Mesenteric fat pad (tissue), 1 donor: ENCODE measurements around the gene GRAMD1A. TPM values are rescaled to one million over a fixed set of nuclear protein-coding genes. Genes with fewer than 3 reads are reported as not detected.

Experiments
- DNase-seq: peaks from one replicate; pipeline ENCODE4 v3.0.0-alpha.2; 2020; ENCODE audit warnings: low spot score
- total RNA-seq: library from RNA; stranded (reverse); fragmentation: NEBNext Ultra II Directional; extraction: Animal tissue kit (Norgen Biotek cat#: 25700); gene quantifications from one replicate; pipeline ENCODE4 v1.2.1, GENCODE V29; 2021
- donor health status: DM: yes; HTN: yes; CAD: no.

Gene GRAMD1A
- total RNA-seq, 1 donor from 2014 or later, result 76.8 TPM

DNA sequence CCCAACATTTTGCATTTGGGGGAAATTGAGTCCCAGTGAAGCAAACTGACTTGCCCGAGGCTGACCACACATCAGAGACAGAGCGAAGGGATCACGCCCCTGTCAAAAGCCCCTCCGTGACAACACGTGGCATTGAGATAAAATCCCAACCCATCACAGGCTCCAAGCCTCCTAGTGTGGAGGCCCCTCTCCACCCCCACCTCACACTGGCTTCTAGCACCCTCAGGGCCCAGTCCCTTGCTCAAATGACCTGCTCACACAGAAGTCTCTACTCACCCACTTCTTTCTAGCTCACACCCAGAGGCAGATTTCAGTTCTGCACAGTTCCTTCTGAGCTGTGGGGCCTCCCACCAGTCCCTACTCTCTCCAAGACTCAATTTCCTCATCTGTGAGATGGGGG lies 51.7 kb downstream of the GRAMD1A start:
- no peak for DNase-seq

DNA sequence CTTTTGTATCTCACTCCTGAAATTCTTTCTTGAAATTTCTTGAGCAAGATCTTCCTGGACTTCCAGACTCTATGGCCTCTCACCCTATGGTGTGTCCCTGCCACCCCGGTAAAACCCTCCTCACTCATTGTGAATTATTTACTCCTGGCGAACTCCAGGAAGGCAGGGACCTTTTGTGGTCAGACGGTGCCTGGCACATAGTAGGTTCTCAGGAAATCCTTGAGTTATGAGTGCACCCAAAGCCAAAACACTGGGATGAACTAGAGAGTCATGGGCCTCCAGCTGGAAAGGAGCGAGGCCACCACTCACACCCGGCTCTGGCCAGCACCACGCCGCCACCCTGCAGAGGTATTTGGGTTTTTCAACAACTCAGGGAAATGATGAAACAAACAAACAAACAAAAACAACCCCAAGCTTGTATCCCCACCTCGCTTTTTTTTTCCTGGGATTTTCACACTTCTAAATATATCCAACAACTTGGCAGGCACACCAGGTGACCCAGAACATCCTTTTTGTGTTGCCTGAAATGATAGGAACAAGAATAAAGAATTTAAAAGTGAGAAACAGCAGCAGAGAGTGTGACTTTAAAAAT lies 52.6 kb downstream of the GRAMD1A start:
- DNase-seq, result no peak

DNA sequence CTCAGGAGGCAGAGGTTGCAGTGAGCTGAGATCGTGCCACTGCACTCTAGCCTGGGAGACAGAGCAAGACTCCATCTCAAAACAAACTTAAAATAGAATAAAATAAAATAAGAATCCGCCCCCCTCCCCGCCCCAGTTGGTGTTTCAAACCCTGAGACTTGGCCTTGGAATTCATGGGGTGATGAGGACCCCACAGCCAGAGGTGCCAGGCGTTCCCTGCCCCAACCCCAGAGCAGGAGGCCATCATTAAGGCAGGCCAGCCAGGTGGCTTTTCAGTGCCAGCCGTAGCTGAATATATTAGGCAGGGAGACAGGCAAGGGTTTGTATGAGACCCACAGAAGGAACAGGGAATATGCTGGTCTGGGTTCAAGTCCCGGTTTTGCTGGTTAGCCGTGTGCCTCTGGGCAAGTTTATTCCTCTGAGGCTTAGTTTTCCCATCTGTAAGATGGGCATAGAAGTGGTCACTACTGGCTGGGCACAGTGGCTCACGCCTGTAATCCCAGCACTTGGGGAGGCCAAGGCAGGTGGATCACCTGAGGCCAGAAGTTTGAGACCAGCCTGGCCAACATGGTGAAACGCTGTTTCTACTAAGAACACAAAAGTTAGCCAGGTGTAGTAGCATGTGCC lies 53.7 kb downstream of the GRAMD1A start:
- no peak for DNase-seq

DNA sequence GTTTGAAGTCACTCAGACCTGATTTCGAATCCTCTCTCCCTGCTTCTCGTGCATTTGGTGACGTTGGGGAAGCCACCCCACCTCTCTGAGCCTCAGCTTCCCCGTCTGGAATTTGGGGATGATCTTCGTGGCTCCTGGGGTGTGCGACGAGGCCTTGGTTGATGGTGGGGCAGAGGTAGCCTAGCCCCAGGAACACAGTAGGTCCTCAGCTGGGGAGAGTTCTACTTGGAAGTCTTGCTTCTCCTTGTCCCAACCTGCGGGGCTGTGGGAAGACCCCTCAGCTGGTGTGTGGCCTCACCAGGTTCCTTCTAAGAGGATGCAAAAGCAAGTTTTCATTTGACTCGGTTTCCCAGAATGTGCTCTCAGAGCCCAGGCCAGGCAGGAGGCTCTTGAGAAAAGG lies 54.5 kb downstream of the GRAMD1A start:
- DNase-seq, result no peak

DNA sequence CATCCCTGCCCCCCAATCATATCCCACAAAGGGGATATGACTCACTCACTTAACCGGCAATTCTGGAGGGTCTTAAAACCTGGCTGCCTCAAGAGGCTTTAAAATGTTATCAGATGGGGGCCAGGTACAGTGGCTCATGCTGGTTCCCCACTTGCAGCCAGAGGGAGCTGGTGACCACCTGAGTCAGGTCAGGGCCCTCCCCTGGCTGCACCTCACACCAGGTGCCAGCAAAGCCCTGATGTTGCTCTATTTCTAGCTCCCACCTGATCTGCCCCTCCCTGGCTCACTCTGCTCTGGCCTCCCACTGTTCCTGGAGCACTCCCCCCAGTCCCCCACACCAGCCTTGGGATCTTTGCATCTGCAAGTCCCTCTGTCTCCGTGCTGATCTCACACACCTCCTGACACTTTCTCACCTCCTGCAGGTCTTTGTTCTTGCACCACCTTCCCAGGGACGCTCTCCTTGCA lies 55.6 kb downstream of the GRAMD1A start:
- no peak for DNase-seq

DNA sequence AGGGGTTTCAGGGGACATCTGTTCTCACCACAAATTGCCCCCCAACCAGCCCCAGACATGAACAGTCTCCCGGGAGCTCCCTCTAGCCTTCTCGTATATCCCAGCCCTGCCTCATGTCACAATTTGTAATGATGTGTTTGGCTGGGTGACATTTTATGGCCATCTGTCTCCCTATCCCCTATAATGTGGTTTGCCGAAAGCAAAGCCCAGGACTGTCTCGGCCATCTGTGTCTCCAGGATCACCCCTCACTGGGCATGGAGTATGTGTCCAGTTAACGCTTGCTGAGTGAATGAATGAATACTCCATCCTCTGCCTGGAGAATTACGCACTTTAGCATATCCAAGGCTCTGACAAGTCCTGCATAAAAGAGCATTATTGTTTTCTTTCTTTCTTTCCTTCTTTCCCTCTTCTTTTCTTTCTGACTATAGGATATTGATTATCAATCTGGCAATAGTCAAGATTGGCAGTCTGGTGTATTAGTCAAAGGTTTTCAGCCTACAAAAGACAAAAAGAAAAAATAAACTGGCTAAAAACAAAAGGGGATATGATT lies 56.5 kb downstream of the GRAMD1A start:
- DNase-seq, result no peak

DNA sequence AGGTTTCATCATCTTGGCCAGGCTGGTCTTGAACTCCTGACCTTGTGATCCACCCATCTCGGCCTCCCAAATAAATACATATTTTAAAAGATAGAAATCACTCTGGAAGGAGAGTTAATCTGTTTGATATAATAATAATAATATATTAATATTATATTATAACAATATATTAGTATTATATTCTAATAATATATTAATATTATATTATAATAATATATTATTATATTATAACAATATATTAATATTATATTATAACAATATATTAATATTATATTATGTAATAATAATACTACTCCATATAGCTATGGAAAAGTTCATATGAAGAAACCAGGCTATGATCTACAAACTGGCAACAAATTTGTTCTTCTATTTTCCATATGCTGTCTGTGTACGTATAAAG lies 58.2 kb downstream of the GRAMD1A start:
- no peak for DNase-seq

DNA sequence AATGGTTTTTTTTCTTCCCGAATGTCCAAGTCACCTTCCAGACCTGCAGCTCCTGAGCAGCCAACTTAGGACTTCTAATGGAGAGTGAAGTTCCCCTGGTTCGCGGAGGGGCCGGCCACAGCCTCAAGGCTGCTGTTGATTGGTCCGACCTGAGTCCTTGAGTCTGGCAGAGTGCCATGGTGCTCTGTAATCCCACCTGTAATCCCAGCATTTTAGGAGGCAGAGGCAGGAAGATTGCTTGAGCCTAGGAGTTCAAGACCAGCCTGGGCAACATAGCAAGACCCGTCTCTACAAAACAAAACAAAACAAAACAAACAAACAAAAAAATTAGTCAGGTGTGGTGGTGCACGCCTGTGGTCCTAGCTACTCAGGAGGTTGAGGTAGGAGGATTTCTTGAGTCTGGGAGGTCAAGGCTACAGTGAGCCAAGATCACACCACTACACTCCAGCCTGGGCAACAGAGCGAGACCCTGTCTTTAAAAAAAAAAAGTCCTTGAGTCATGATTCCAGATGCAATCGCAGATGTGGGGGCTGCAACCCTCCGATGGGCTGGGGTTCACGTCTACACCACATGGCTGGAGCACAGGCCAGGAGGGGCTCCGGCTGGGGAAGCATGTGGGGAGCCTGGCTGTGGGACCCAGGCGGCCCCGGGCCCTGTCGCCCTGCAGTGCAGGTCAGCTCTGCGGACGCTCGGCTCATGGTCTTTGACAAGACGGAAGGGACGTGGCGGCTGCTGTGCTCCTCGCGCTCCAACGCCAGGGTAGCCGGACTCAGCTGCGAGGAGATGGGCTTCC lies 59.1 kb downstream of the GRAMD1A start:
- no peak for DNase-seq

DNA sequence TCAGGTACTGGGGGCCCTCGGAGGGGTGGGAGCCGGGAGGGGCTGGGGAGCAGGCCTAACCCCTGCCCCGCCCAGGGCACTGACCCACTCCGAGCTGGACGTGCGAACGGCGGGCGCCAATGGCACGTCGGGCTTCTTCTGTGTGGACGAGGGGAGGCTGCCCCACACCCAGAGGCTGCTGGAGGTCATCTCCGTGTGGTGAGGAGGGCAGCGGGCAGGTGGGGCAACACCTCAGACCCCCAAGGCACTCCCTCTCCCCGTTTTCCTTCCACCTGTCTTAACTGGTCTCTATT lies 59.6 kb downstream of the GRAMD1A start:
- no peak for DNase-seq

DNA sequence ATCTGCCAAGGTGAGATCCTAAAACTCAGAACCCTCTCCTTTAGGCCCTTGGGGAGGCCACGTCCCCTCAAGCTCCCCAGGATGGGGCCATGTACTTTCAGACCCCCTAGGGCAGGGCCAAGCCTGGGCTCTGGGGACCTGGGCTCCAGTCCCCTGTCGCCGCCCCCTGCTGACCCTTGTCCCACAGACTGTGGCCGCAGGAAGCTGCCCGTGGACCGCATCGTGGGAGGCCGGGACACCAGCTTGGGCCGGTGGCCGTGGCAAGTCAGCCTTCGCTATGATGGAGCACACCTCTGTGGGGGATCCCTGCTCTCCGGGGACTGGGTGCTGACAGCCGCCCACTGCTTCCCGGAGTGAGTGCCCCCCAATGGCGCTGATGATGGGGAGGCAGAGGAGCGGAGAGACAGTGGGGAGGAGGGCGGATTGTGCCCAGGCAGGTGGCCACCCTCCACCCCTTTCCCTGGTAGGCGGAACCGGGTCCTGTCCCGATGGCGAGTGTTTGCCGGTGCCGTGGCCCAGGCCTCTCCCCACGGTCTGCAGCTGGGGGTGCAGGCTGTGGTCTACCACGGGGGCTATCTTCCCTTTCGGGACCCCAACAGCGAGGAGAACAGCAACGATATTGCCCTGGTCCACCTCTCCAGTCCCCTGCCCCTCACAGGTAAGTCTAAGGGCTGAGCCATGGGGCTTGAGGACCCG lies 60.2 kb downstream of the GRAMD1A start:
- DNase-seq, result no peak

DNA sequence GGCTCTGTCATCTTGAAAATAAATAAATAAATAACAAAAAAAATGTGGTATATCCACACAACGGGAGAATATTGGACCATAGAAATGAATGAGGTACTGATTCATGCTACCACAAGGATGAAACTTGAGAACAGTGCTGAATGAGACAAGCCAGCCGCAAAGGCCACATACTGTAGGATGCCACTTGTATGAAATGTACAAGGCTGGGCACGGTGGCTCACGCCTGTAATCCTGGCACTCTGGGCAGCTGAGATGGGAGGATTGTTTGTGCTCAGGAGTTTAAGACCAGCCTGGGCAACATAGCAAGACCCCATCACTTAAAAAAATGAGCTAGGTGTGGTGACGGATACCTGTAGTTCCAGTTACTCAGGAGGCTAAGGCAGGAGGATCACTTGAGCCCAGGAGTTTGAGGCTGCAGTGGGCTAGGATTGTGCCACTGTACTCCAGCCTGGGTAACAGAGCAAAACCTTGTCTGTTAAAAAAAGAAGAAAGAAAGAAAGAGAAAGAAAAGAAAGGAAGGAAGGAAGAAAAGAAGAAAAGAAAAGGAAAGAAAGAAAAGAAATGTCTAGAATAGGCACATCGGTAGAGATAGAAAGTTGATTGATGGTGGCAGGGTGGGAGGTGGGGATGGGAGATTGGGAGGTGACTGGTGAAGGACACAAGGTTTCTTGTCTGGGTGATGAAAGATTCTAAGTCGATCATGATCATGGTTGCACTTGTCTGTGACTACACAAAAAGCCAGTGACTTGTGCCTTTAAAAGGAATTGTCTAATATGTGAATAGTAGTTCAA lies 61.7 kb downstream of the GRAMD1A start:
- DNase-seq, result no peak

DNA sequence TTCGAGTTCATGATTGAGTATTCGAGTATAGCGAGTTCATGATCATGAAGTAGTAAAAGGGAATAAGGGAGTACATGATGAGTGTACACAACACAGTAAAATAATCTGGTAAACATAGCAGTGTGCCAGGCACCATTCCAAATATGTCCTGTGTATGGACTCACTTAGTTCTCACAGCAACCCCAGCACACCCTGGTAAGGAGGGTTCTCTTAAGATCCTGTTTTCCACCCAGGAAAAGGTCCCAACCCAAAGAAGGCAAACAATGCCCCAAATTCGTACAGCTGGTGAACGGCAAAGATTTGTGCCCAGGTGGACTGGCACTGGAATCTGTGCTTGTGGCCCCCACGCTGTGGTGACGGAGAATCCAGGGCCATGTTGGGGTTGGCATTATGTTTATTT lies 62.8 kb downstream of the GRAMD1A start:
- DNase-seq, result no peak

DNA sequence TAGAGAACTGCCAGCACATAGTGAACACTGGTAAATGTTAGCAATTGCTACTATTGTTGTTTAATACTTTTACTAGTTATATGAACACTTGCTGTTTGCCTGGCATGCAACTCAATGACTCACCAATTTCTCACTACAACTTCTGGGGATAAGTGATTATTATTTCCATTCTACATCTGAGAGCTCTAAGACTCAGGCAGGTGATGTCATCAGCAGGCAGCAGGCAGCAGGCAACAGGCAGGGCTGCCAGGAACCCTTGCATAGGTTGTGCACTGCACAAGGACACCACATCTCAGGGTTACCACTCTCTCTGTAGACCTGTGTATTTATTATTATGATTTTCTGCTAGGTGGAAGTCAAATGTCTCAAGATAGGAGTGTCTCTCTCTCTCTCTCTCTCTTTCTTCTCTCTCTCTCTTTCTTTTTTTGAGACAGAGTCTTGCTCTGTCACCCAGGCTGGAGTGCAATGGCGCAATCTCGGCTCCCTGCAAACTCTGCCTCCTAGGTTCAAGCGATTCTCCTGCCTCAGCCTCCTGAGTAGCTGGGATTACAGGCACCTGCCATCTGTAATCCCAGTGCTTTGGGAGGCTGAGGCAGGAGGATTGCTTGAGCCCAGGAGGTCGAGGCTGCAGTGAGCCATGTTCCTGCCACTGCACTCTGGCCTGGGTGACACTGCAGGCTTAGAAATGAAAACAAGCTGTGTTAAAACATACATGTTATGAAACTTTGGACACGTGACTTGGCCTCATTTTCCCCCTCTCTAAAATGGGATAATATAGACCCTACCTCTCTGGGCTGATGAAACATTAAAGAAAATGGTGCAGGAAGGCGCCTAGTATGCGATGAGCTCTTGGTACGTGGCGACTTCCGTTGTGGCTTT lies 64.1 kb downstream of the GRAMD1A start:
- no peak for DNase-seq

DNA sequence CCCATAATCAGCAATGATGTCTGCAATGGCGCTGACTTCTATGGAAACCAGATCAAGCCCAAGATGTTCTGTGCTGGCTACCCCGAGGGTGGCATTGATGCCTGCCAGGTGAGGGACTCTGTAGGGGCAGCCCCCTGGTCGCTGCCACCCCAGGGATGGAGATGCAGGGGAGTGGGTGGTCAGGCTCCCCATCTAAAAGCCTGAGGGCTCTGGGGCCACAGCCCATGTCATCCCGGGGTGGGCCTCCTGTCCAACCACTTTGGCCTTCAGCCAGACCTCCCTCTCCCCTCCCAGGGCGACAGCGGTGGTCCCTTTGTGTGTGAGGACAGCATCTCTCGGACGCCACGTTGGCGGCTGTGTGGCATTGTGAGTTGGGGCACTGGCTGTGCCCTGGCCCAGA lies 65.5 kb downstream of the GRAMD1A start:
- DNase-seq, result no peak

DNA sequence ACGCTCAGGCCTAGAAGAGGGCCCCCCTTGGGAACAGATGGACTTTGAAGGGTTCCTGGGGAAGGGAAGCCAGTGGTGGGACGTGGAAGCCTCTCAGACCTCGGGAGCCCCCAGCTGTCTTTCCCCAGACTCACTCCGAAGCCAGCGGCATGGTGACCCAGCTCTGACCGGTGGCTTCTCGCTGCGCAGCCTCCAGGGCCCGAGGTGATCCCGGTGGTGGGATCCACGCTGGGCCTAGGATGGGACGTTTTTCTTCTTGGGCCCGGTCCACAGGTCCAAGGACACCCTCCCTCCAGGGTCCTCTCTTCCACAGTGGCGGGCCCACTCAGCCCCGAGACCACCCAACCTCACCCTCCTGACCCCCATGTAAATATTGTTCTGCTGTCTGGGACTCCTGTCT lies 66.0 kb downstream of the GRAMD1A start:
- DNase-seq, result no peak

DNA sequence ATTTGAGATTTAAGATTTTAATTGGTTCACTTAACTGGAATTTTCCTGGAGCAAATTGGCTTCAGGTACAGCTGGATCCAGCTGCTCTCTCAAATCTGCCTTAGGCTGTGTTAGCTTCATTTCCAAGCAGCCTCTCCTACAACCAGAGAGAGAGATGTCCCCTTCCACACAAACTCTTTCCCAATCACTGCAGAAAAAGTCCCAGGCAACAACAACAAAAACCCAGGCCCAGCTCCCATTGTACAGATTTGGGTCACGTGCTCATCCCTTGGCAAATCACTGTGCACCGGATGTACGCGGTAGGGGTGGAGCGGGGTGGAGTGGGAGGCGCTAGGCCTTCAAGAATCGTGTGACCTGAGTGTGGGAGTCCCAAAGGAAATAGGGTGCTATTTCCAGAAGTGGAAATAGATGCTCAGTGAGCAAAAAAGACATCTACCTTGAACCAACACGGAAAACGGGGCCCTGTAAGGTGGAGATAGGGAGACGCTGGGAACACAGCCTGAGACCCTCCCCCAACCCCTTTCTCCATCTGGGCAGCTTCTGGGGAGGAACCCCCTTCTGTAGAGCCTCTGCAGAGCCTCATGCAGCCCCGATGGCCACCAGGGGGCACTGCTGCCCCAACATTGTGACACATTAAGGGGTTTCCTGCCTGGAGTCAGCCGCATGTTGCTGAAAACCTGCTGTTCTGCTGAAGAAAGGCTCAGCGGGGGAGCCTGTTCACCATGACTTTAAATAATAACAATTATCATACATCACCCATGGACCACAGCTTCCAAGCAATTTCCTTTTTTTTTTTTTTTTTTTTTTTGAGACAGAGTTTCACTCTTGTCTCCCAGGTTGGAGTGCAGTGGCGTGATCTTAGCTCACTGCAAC lies 66.8 kb downstream of the GRAMD1A start:
- DNase-seq, result peak; percentile 93

DNA sequence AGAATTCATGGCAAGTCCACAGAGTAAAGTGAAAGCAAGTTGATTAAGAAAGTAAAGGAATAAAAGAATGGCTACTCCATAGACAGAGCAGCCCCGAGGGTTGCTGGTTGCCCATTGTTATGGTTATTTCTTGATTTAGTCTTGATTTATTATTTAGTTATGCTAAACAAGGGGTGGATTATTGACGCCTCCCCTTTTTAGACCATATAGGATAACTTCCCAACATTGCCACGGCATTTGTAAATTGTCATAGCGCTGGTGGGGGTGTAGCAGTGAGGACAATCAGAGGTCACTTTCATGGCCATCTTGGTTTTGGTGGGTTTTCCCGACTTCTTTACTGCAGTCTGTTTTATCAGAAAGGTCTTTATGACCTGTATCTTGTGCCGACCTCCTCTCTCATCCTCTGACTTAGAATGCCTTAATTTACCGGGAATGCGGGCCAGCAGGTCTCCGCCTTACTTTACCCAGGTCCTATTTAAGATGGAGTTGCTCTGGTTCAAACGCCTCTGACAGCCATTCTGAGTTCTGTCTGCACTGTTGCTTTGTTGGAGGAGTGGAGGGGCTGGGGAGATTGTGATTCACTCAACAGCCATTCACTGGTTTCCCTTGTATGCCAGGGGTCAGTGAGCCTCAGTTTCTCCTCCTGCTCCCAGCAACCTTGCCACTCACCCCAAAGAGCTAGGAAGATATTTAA lies 69.0 kb downstream of the GRAMD1A start:
- no peak for DNase-seq

DNA sequence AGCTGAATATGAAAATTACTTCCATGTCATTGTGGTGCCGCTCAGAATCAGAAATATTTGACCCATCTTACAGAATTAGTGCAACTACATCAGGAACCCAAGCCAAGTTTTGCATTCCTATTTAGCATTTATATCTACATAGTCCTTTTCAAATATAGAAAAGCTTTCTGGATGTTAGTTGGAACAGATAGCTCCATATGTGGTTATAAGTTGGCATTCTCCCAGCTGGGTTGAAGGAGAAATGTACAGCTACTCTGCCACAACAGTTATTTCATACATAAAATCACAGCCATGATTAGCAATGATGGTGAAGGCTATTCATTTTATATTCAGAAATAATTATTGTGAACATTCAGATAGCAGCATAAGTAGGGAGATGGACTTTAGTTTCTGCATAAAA lies 69.6 kb downstream of the GRAMD1A start:
- no peak for DNase-seq
